OCI-LY1 (cell line): ENCODE data around the gene TMBIM4.

Experiments used
- H2AFZ ChIP-seq: fragments of 200-600 bp; sonication (generic), shearing (Covaris generic); 2 replicates; pipeline ENCODE4 v1.6.0; 2014; ENCODE audit warnings: antibody characterized with exemption, mild to moderate bottlenecking, low read length
- H3F3A ChIP-seq: fragments of 200-600 bp; sonication (generic), shearing (Covaris generic); 2 replicates; pipeline ENCODE4 v1.6.0; 2014; ENCODE audit warnings: mild to moderate bottlenecking, antibody characterized with exemption, low read length, moderate library complexity; ENCODE audit not compliant: insufficient read depth
- H3K27ac ChIP-seq: fragments of 200-600 bp; sonication (generic); 2 replicates; pipeline ENCODE4 v1.5.1; 2014; ENCODE audit warnings: low read length, mixed run types, mild to moderate bottlenecking, low read depth; ENCODE audit not compliant: poor library complexity, severe bottlenecking
- H3K27me3 ChIP-seq: fragments of 200-600 bp; sonication (generic); 2 replicates; pipeline ENCODE4 v1.6.0; 2014; ENCODE audit warnings: antibody characterized with exemption, mild to moderate bottlenecking, low read length, moderate library complexity; ENCODE audit not compliant: insufficient read depth
- H3K36me3 ChIP-seq: fragments of 200-600 bp; sonication (generic); 2 replicates; pipeline ENCODE4 v1.6.1; 2014; ENCODE audit warnings: mild to moderate bottlenecking, antibody characterized with exemption, low read length, moderate library complexity, mixed read lengths; ENCODE audit not compliant: insufficient read depth
- H3K4me1 ChIP-seq: fragments of 200-600 bp; sonication (generic); 2 replicates; pipeline ENCODE4 v1.5.1; 2014; ENCODE audit warnings: mild to moderate bottlenecking, low read length, moderate library complexity; ENCODE audit not compliant: insufficient read depth, severe bottlenecking
- H3K4me2 ChIP-seq: fragments of 200-600 bp; sonication (generic), shearing (Covaris generic); 2 replicates; pipeline ENCODE4 v1.6.1; 2014; ENCODE audit warnings: low read length
- H3K4me3 ChIP-seq: fragments of 200-600 bp; sonication (generic); 2 replicates; pipeline ENCODE4 v1.5.1; 2014; ENCODE audit warnings: low read length, low read depth, mild to moderate bottlenecking, mixed read lengths; ENCODE audit not compliant: poor library complexity, severe bottlenecking
- H3K79me2 ChIP-seq: fragments of 200-600 bp; shearing (Covaris generic); 2 replicates; pipeline ENCODE4 v1.6.1; 2016; ENCODE audit warnings: mixed run types, low read length, mixed read lengths; ENCODE audit not compliant: insufficient read depth
- H3K9ac ChIP-seq: fragments of 200-600 bp; sonication (generic), shearing (Covaris generic); 2 replicates; pipeline ENCODE4 v1.6.1; 2014; ENCODE audit warnings: mild to moderate bottlenecking, low read length, mixed read lengths
- H3K9me2 ChIP-seq: fragments of 200-600 bp; sonication (generic), shearing (Covaris generic); 2 replicates; pipeline ENCODE4 v1.6.1; 2014; ENCODE audit warnings: low read depth, mild to moderate bottlenecking, low read length, mixed read lengths
- H3K9me3 ChIP-seq: fragments of 200-600 bp; shearing (Covaris generic); 2 replicates; pipeline ENCODE4 v1.6.1; 2014; ENCODE audit warnings: low read length, mixed read lengths
- H4K20me1 ChIP-seq: fragments of 200-600 bp; sonication (generic), shearing (Covaris generic); 2 replicates; pipeline ENCODE4 v1.6.0; 2016; ENCODE audit warnings: mild to moderate bottlenecking, low read length; ENCODE audit not compliant: insufficient read depth
- CTCF ChIP-seq: fragments of 200-600 bp; sonication (generic), shearing (Covaris generic); IDR thresholded peaks from 2 replicates; pipeline ENCODE4 v1.5.1; 2017; ENCODE audit warnings: mild to moderate bottlenecking, antibody characterized with exemption, low read length, moderate library complexity, mixed read lengths
- EZH2 ChIP-seq: fragments of 200-600 bp; sonication (generic), shearing (Covaris generic); IDR thresholded peaks from 2 replicates; pipeline ENCODE4 v1.8.0; 2017; ENCODE audit warnings: borderline replicate concordance, mixed run types, mild to moderate bottlenecking, antibody characterized with exemption, low read length, moderate library complexity, mixed read lengths

The TMBIM4 gene

GRCh38 chr12:66137937-66138336, 31.9 kb downstream of the TMBIM4 start:
- no peaks in the 10 kb centered on the region for H3K27me3 ChIP-seq
- H3K27ac ChIP-seq: no peak overlapping the region
- H3K4me3 ChIP-seq: no peak overlapping the region
- TF ChIP-seq EZH2 (no peak), CTCF (no peak)
- no peak overlapping the region for H2AFZ ChIP-seq
- H3K9ac ChIP-seq: no peak overlapping the region
- no peaks in the 10 kb centered on the region for H3K9me2 ChIP-seq
- no peaks in the 10 kb centered on the region for H3K4me1 ChIP-seq
- no peak overlapping the region for H3K4me2 ChIP-seq
- peaks cover 21% of the 10 kb centered on the region for H3K9me3 ChIP-seq
- H3K79me2 ChIP-seq: no peaks in the 10 kb centered on the region
- H3K36me3 ChIP-seq: peaks cover 71% of the 10 kb centered on the region
- H3F3A ChIP-seq: no peaks in the 10 kb centered on the region; the same call in 1 of the 2 replicates
- no peaks in the 10 kb centered on the region for H4K20me1 ChIP-seq

GRCh38 chr12:66132408-66132807, 37.4 kb downstream of the TMBIM4 start:
- peaks cover 26% of the 10 kb centered on the region for H3K4me1 ChIP-seq
- H2AFZ ChIP-seq: no peak overlapping the region
- H3K79me2 ChIP-seq: peaks cover 24% of the 10 kb centered on the region
- H3K9ac ChIP-seq: no peak overlapping the region; the same call in 1 of the 2 replicates
- peaks cover 29% of the 10 kb centered on the region for H3K36me3 ChIP-seq
- no peaks in the 10 kb centered on the region for H4K20me1 ChIP-seq
- H3K4me2 ChIP-seq: peak overlapping the region; percentile 87
- no peak for TF ChIP-seq CTCF
- no peak for TF ChIP-seq EZH2
- no peaks in the 10 kb centered on the region for H3K27me3 ChIP-seq
- H3F3A ChIP-seq: no peaks in the 10 kb centered on the region; the same call in 1 of the 2 replicates
- H3K27ac ChIP-seq: no peak overlapping the region
- H3K9me2 ChIP-seq: no peaks in the 10 kb centered on the region
- H3K4me3 ChIP-seq: peak overlapping the region; percentile 83
- H3K9me3 ChIP-seq: no peaks in the 10 kb centered on the region

- H3F3A ChIP-seq: no peaks in the 10 kb centered on the region
- no peaks in the 10 kb centered on the region for H3K27me3 ChIP-seq
- peaks cover 24% of the 10 kb centered on the region for H3K79me2 ChIP-seq
- H3K36me3 ChIP-seq: peaks cover 29% of the 10 kb centered on the region
- H3K9me3 ChIP-seq: no peaks in the 10 kb centered on the region
- peak overlapping the region; percentile 87 for H3K4me2 ChIP-seq
- peak overlapping the region; percentile 38 for H3K27ac ChIP-seq
- H3K4me1 ChIP-seq: peaks cover 26% of the 10 kb centered on the region
- no peak overlapping the region for H2AFZ ChIP-seq
- H3K4me3 ChIP-seq: peak overlapping the region; percentile 83
- H4K20me1 ChIP-seq: no peaks in the 10 kb centered on the region
- TF ChIP-seq CTCF (no peak), EZH2 (no peak)
- no peaks in the 10 kb centered on the region for H3K9me2 ChIP-seq
- H3K9ac ChIP-seq: peak overlapping the region; percentile 87
Observed at GRCh38 chr12:66131067-66131688, 38.6 kb downstream of the TMBIM4 start.
